GM23338 (cell line): ENCODE data around the gene GUCA1A. TPM values are rescaled to one million over a fixed set of nuclear protein-coding genes. Genes with fewer than 3 reads are reported as not detected.

Experiments used
- ATAC-seq: fragments of 200-7000 bp; cut with Tn5 transposase; 3 replicates; pipeline ENCODE4 v1.9.1; 2020
- DNase-seq: peaks from one replicate; pipeline ENCODE4 v3.0.0-alpha.2; 2015; ENCODE audit warnings: low spot score
- H2AFZ ChIP-seq: fragments of 200-600 bp; sonication (generic); 2 replicates; pipeline ENCODE4 v1.8.0; 2016; ENCODE audit warnings: antibody characterized with exemption, mild to moderate bottlenecking, moderate library complexity
- H3F3A ChIP-seq: fragments of 200-600 bp; sonication (generic); replicated peaks from 2 replicates; pipeline ENCODE4 v1.8.0; 2017; ENCODE audit warnings: antibody characterized with exemption, mixed run types, low read depth
- H3K27ac ChIP-seq: fragments of 200-600 bp; sonication (generic); 2 replicates; pipeline ENCODE4 v1.6.1; 2016; ENCODE audit warnings: low read depth
- H3K27me3 ChIP-seq: fragments of 200-600 bp; sonication (generic); 2 replicates; pipeline ENCODE4 v1.8.0; 2016; ENCODE audit warnings: mild to moderate bottlenecking, mixed run types, moderate library complexity; ENCODE audit not compliant: insufficient read depth
- H3K36me3 ChIP-seq: fragments of 200-600 bp; sonication (generic); 2 replicates; pipeline ENCODE4 v1.8.0; 2016; ENCODE audit warnings: mild to moderate bottlenecking; ENCODE audit not compliant: insufficient read depth
- H3K4me1 ChIP-seq: fragments of 200-600 bp; sonication (generic); 2 replicates; pipeline ENCODE4 v1.8.0; 2016; ENCODE audit warnings: mild to moderate bottlenecking, moderate library complexity; ENCODE audit not compliant: insufficient read depth
- H3K4me2 ChIP-seq: fragments of 200-600 bp; sonication (generic); 2 replicates; pipeline ENCODE4 v1.7.1; 2017; ENCODE audit warnings: mixed run types
- H3K4me3 ChIP-seq: fragments of 200-600 bp; sonication (generic); 2 replicates; pipeline ENCODE4 v1.6.1; 2016; ENCODE audit warnings: mixed run types
- H3K79me2 ChIP-seq: fragments of 200-600 bp; sonication (generic); replicated peaks from 2 replicates; pipeline ENCODE4 v1.8.0; 2017; ENCODE audit warnings: mild to moderate bottlenecking; ENCODE audit not compliant: insufficient read depth
- H3K9me2 ChIP-seq: fragments of 200-600 bp; sonication (generic); 2 replicates; pipeline ENCODE4 v1.8.0; 2017; ENCODE audit not compliant: insufficient read depth
- H4K20me1 ChIP-seq: fragments of 200-600 bp; sonication (generic); replicated peaks from 2 replicates; pipeline ENCODE4 v1.8.0; 2017; ENCODE audit warnings: mild to moderate bottlenecking; ENCODE audit not compliant: insufficient read depth
- H3K27ac Mint-ChIP-seq: 2 replicates; pipeline ENCODE4 v1.8.0; 2020; ENCODE audit warnings: inconsistent platforms, mild to moderate bottlenecking, moderate library complexity, mixed read lengths
- H3K27me3 Mint-ChIP-seq: 3 replicates; pipeline ENCODE4 v1.8.0; 2022; ENCODE audit warnings: low read depth, mild to moderate bottlenecking, moderate library complexity, mixed read lengths, inconsistent platforms; ENCODE audit not compliant: insufficient read depth, poor library complexity
- H3K36me3 Mint-ChIP-seq: 3 replicates; pipeline ENCODE4 v1.8.0; 2021; ENCODE audit warnings: low read depth, mild to moderate bottlenecking, inconsistent platforms, moderate library complexity, mixed read lengths
- H3K4me1 Mint-ChIP-seq: 3 replicates; pipeline ENCODE4 v1.8.0; 2020; ENCODE audit warnings: mild to moderate bottlenecking, inconsistent platforms, mixed read lengths
- H3K4me3 Mint-ChIP-seq: 3 replicates; pipeline ENCODE4 v1.8.0; 2021; ENCODE audit warnings: moderate library complexity, mild to moderate bottlenecking, inconsistent platforms, mixed read lengths
- H3K9me3 Mint-ChIP-seq: 3 replicates; pipeline ENCODE4 v1.8.0; 2020; ENCODE audit warnings: moderate library complexity, mild to moderate bottlenecking, inconsistent platforms, mixed read lengths
- CTCF ChIP-seq, 2 experiments: fragments of 200-600 bp in 1 of 2; sonication (generic) in 1 of 2; conservative IDR thresholded peaks; 2 replicates each; pipeline versions ENCODE4 v1.5.1 to v1.6.1; 2016 to 2017; ENCODE audit warnings: antibody characterized with exemption in 2 of 2, low read depth in 2 of 2, mild to moderate bottlenecking in 2 of 2, moderate library complexity in 1 of 2
- NANOG ChIP-seq: IDR thresholded peaks from 2 replicates; pipeline ENCODE4 v1.6.1; 2016; ENCODE audit warnings: antibody characterized with exemption, borderline replicate concordance
- POLR2AphosphoS5 ChIP-seq: IDR thresholded peaks from 2 replicates; pipeline ENCODE4 v1.6.1; 2016; ENCODE audit warnings: antibody characterized with exemption, low read depth
- ZNF114 ChIP-seq: fragments of 250-450 bp; sonication (Bioruptor Pico); IDR thresholded peaks from 2 replicates; pipeline ENCODE4 v1.5.0; 2020; ENCODE audit warnings: mild to moderate bottlenecking, moderate library complexity
- polyA plus RNA-seq: library from polyadenylated mRNA; unstranded; fragments of >200 nt; fragmentation: Nextera tagmentation; extraction: Ambion mirVana; gene quantifications from 2 replicates; pipeline ENCODE4 v1.2.1, GENCODE V29; 2016
- total RNA-seq: library from RNA; depleted of rRNA; stranded (reverse); fragments of >200 nt; shearing (Covaris generic); gene quantifications from 2 replicates; pipeline ENCODE4 v1.2.3, GENCODE V29; 2014

GUCA1A gene
- total and polyA plus RNA-seq, 2 experiments from 2014 or later = 5.2 to 10.6 TPM

GRCh38 chr6:42175860-42176259 is 2.7 kb downstream of the GUCA1A start:
- no peak overlapping the region; the same call in 2 of the 3 replicates for H3K4me3 Mint-ChIP-seq
- H3K9me3 Mint-ChIP-seq = no peaks in the 10 kb centered on the region
- Histone ChIP-seq H3K4me1 (peaks cover 27% of the 10 kb centered on the region), H3F3A (peaks cover 19% of the 10 kb centered on the region), H4K20me1 (no peaks in the 10 kb centered on the region), H2AFZ (no peak overlapping the region; the same call in 1 of the 2 replicates), H3K9me2 (no peaks in the 10 kb centered on the region), H3K79me2 (no peaks in the 10 kb centered on the region), H3K27ac (no peak overlapping the region), H3K36me3 (no peaks in the 10 kb centered on the region), H3K4me3 (no peak overlapping the region), H3K27me3 (no peaks in the 10 kb centered on the region), H3K4me2 (no peak overlapping the region)
- peaks cover 10% of the 10 kb centered on the region for H3K27me3 Mint-ChIP-seq
- ATAC-seq = no peak
- H3K27ac Mint-ChIP-seq = peak overlapping the region; percentile 2; the same call in 1 of the 2 replicates
- H3K36me3 Mint-ChIP-seq = no peaks in the 10 kb centered on the region
- peak; percentile 77 to 86 for TF ChIP-seq CTCF (conservative IDR thresholded peaks at IDR 0.05; ENCODE audit: low read depth in 2 of 2)
- TF ChIP-seq ZNF114 = no peak
- peaks cover 40% of the 10 kb centered on the region for H3K4me1 Mint-ChIP-seq
- DNase-seq = peak; percentile 82

GRCh38 chr6:42176981-42177380 is 3.8 kb downstream of the GUCA1A start:
- peak overlapping the region; percentile 77 for H3K27ac ChIP-seq
- H3K36me3 ChIP-seq = no peaks in the 10 kb centered on the region
- H3K4me1 ChIP-seq = peaks cover 27% of the 10 kb centered on the region
- no peaks in the 10 kb centered on the region for H3K79me2 ChIP-seq
- no peak for ATAC-seq
- Mint-ChIP-seq H3K9me3 (no peaks in the 10 kb centered on the region), H3K4me1 (peaks cover 40% of the 10 kb centered on the region), H3K4me3 (peak overlapping the region; percentile 77), H3K36me3 (no peaks in the 10 kb centered on the region), H3K27me3 (peaks cover 10% of the 10 kb centered on the region), H3K27ac (peak overlapping the region; percentile 89)
- H2AFZ ChIP-seq = no peak overlapping the region
- no peaks in the 10 kb centered on the region for H3K9me2 ChIP-seq
- peak overlapping the region; percentile 91 for H3K4me2 ChIP-seq
- DNase-seq = no peak
- TF ChIP-seq NANOG (peak; percentile 75; the same call in 1 of the 2 replicates), POLR2AphosphoS5 (no peak)
- H3K27me3 ChIP-seq = no peaks in the 10 kb centered on the region
- no peaks in the 10 kb centered on the region for H4K20me1 ChIP-seq
- H3K4me3 ChIP-seq = peak overlapping the region; percentile 77
- peaks cover 16% of the 10 kb centered on the region for H3F3A ChIP-seq

GRCh38 chr6:42177514-42178364 is 4.6 kb downstream of the GUCA1A start:
- Mint-ChIP-seq H3K27ac (peak overlapping the region; percentile 89), H3K9me3 (no peaks in the 10 kb centered on the region), H3K36me3 (no peaks in the 10 kb centered on the region), H3K4me3 (peak overlapping the region; percentile 77), H3K4me1 (peaks cover 40% of the 10 kb centered on the region), H3K27me3 (peaks cover 10% of the 10 kb centered on the region)
- Histone ChIP-seq H3K4me2 (peak overlapping the region; percentile 91), H3K79me2 (no peaks in the 10 kb centered on the region), H3K9me2 (no peaks in the 10 kb centered on the region), H3K4me1 (peaks cover 27% of the 10 kb centered on the region), H3F3A (peaks cover 16% of the 10 kb centered on the region), H4K20me1 (no peaks in the 10 kb centered on the region), H3K27ac (peak overlapping the region; percentile 42; the same call in 1 of the 2 replicates), H3K4me3 (peak overlapping the region; percentile 77), H3K27me3 (no peaks in the 10 kb centered on the region), H2AFZ (peak overlapping the region; percentile 70), H3K36me3 (no peaks in the 10 kb centered on the region)
- DNase-seq (peak; percentile 93), ATAC-seq (peak; percentile 93)
- TF ChIP-seq ZNF114 (no peak), POLR2AphosphoS5 (peak; percentile 73)
